GM23338 (cell line): ENCODE results near the gene ARHGEF16. TPM values are rescaled to one million over a fixed set of nuclear protein-coding genes. Genes with fewer than 3 reads are reported as not detected.

Source experiments
- ATAC-seq: fragments of 200-7000 bp; cut with Tn5 transposase; 3 replicates; pipeline ENCODE4 v1.9.1; 2020
- DNase-seq: peaks from one replicate; pipeline ENCODE4 v3.0.0-alpha.2; 2015; ENCODE audit warnings: low spot score
- H2AFZ ChIP-seq: fragments of 200-600 bp; sonication (generic); 2 replicates; pipeline ENCODE4 v1.8.0; 2016; ENCODE audit warnings: antibody characterized with exemption, mild to moderate bottlenecking, moderate library complexity
- H3F3A ChIP-seq: fragments of 200-600 bp; sonication (generic); replicated peaks from 2 replicates; pipeline ENCODE4 v1.8.0; 2017; ENCODE audit warnings: antibody characterized with exemption, mixed run types, low read depth
- H3K27ac ChIP-seq: fragments of 200-600 bp; sonication (generic); 2 replicates; pipeline ENCODE4 v1.6.1; 2016; ENCODE audit warnings: low read depth
- H3K27me3 ChIP-seq: fragments of 200-600 bp; sonication (generic); 2 replicates; pipeline ENCODE4 v1.8.0; 2016; ENCODE audit warnings: mild to moderate bottlenecking, mixed run types, moderate library complexity; ENCODE audit not compliant: insufficient read depth
- H3K36me3 ChIP-seq: fragments of 200-600 bp; sonication (generic); 2 replicates; pipeline ENCODE4 v1.8.0; 2016; ENCODE audit warnings: mild to moderate bottlenecking; ENCODE audit not compliant: insufficient read depth
- H3K4me1 ChIP-seq: fragments of 200-600 bp; sonication (generic); 2 replicates; pipeline ENCODE4 v1.8.0; 2016; ENCODE audit warnings: mild to moderate bottlenecking, moderate library complexity; ENCODE audit not compliant: insufficient read depth
- H3K4me2 ChIP-seq: fragments of 200-600 bp; sonication (generic); 2 replicates; pipeline ENCODE4 v1.7.1; 2017; ENCODE audit warnings: mixed run types
- H3K4me3 ChIP-seq: fragments of 200-600 bp; sonication (generic); 2 replicates; pipeline ENCODE4 v1.6.1; 2016; ENCODE audit warnings: mixed run types
- H3K79me2 ChIP-seq: fragments of 200-600 bp; sonication (generic); replicated peaks from 2 replicates; pipeline ENCODE4 v1.8.0; 2017; ENCODE audit warnings: mild to moderate bottlenecking; ENCODE audit not compliant: insufficient read depth
- H3K9me2 ChIP-seq: fragments of 200-600 bp; sonication (generic); 2 replicates; pipeline ENCODE4 v1.8.0; 2017; ENCODE audit not compliant: insufficient read depth
- H4K20me1 ChIP-seq: fragments of 200-600 bp; sonication (generic); replicated peaks from 2 replicates; pipeline ENCODE4 v1.8.0; 2017; ENCODE audit warnings: mild to moderate bottlenecking; ENCODE audit not compliant: insufficient read depth
- H3K27ac Mint-ChIP-seq: 2 replicates; pipeline ENCODE4 v1.8.0; 2020; ENCODE audit warnings: inconsistent platforms, mild to moderate bottlenecking, moderate library complexity, mixed read lengths
- H3K27me3 Mint-ChIP-seq: 3 replicates; pipeline ENCODE4 v1.8.0; 2022; ENCODE audit warnings: low read depth, mild to moderate bottlenecking, moderate library complexity, mixed read lengths, inconsistent platforms; ENCODE audit not compliant: insufficient read depth, poor library complexity
- H3K36me3 Mint-ChIP-seq: 3 replicates; pipeline ENCODE4 v1.8.0; 2021; ENCODE audit warnings: low read depth, mild to moderate bottlenecking, inconsistent platforms, moderate library complexity, mixed read lengths
- H3K4me1 Mint-ChIP-seq: 3 replicates; pipeline ENCODE4 v1.8.0; 2020; ENCODE audit warnings: mild to moderate bottlenecking, inconsistent platforms, mixed read lengths
- H3K4me3 Mint-ChIP-seq: 3 replicates; pipeline ENCODE4 v1.8.0; 2021; ENCODE audit warnings: moderate library complexity, mild to moderate bottlenecking, inconsistent platforms, mixed read lengths
- H3K9me3 Mint-ChIP-seq: 3 replicates; pipeline ENCODE4 v1.8.0; 2020; ENCODE audit warnings: moderate library complexity, mild to moderate bottlenecking, inconsistent platforms, mixed read lengths
- CREB1 ChIP-seq: fragments of 250-450 bp; sonication (Bioruptor Pico); IDR thresholded peaks from 2 replicates; pipeline ENCODE4 v1.5.0; 2020; ENCODE audit warnings: low read depth, mild to moderate bottlenecking, moderate library complexity
- CTCF ChIP-seq, 2 experiments: fragments of 200-600 bp in 1 of 2; sonication (generic) in 1 of 2; conservative IDR thresholded peaks; 2 replicates each; pipeline versions ENCODE4 v1.5.1 to v1.6.1; 2016 to 2017; ENCODE audit warnings: antibody characterized with exemption in 2 of 2, low read depth in 2 of 2, mild to moderate bottlenecking in 2 of 2, moderate library complexity in 1 of 2
- EZH2 ChIP-seq: fragments of 200-600 bp; sonication (generic); IDR thresholded peaks from one replicate; pipeline ENCODE4 v1.8.0; 2017; ENCODE audit warnings: antibody characterized with exemption, mild to moderate bottlenecking, low read depth; ENCODE audit not compliant: unreplicated experiment
- EZH2phosphoT487 ChIP-seq: fragments of 200-600 bp; sonication (generic); IDR thresholded peaks from one replicate; pipeline ENCODE4 v1.8.1; 2018; ENCODE audit warnings: antibody characterized with exemption; ENCODE audit not compliant: unreplicated experiment
- JUNB ChIP-seq: IDR thresholded peaks from one replicate; pipeline ENCODE4 v1.6.1; 2016; ENCODE audit warnings: antibody characterized with exemption; ENCODE audit not compliant: unreplicated experiment
- NANOG ChIP-seq: IDR thresholded peaks from 2 replicates; pipeline ENCODE4 v1.6.1; 2016; ENCODE audit warnings: antibody characterized with exemption, borderline replicate concordance
- POLR2AphosphoS5 ChIP-seq: IDR thresholded peaks from 2 replicates; pipeline ENCODE4 v1.6.1; 2016; ENCODE audit warnings: antibody characterized with exemption, low read depth
- STAT1 ChIP-seq: IDR thresholded peaks from one replicate; pipeline ENCODE4 v1.6.1; 2016; ENCODE audit warnings: antibody characterized with exemption; ENCODE audit not compliant: unreplicated experiment
- ZNF114 ChIP-seq: fragments of 250-450 bp; sonication (Bioruptor Pico); IDR thresholded peaks from 2 replicates; pipeline ENCODE4 v1.5.0; 2020; ENCODE audit warnings: mild to moderate bottlenecking, moderate library complexity
- ZNF331 ChIP-seq: fragments of 250-450 bp; sonication (Bioruptor Pico); IDR thresholded peaks from 2 replicates; pipeline ENCODE4 v1.5.0; 2020; ENCODE audit warnings: low read depth, mild to moderate bottlenecking, moderate library complexity
- polyA plus RNA-seq: library from polyadenylated mRNA; unstranded; fragments of >200 nt; fragmentation: Nextera tagmentation; extraction: Ambion mirVana; gene quantifications from 2 replicates; pipeline ENCODE4 v1.2.1, GENCODE V29; 2016
- total RNA-seq: library from RNA; depleted of rRNA; stranded (reverse); fragments of >200 nt; shearing (Covaris generic); gene quantifications from 2 replicates; pipeline ENCODE4 v1.2.3, GENCODE V29; 2014
- TF ChIP-seq, protein P1 (sequence below): fragments of 250-450 bp; sonication (Bioruptor Pico); IDR thresholded peaks from 2 replicates; pipeline ENCODE4 v1.5.0; 2020; ENCODE audit warnings: mild to moderate bottlenecking, moderate library complexity
- TF ChIP-seq, protein P2 (sequence below): IDR thresholded peaks from 2 replicates; pipeline ENCODE4 v1.6.1; 2016; ENCODE audit warnings: antibody characterized with exemption

The ARHGEF16 gene
- total and polyA plus RNA-seq, 2 experiments from 2014 or later, result 12.2 to 29.3 TPM

- Mint-ChIP-seq H3K27me3 (no peaks in the 10 kb centered on the region), H3K4me3 (no peak overlapping the region), H3K9me3 (no peaks in the 10 kb centered on the region), H3K27ac (no peak overlapping the region), H3K36me3 (peaks cover 2% of the 10 kb centered on the region; the same call in 1 of the 3 replicates), H3K4me1 (no peaks in the 10 kb centered on the region)
- no peak overlapping the region for H3K4me2 ChIP-seq
- H3F3A ChIP-seq, result no peaks in the 10 kb centered on the region
- no peaks in the 10 kb centered on the region for H3K4me1 ChIP-seq
- H2AFZ ChIP-seq, result no peak overlapping the region
- no peak for TF ChIP-seq POLR2AphosphoS5
- TF ChIP-seq ZNF114, result no peak
- no peak for TF ChIP-seq CTCF (conservative IDR thresholded peaks at IDR 0.05; ENCODE audit: low read depth in 2 of 2)
- TF ChIP-seq NANOG, result no peak
- TF ChIP-seq EZH2, result no peak
- no peak for ATAC-seq
- H3K4me3 ChIP-seq, result no peak overlapping the region
- H3K27me3 ChIP-seq, result no peaks in the 10 kb centered on the region
- DNase-seq, result no peak
- no peak overlapping the region for H3K27ac ChIP-seq
- no peaks in the 10 kb centered on the region for H3K9me2 ChIP-seq
- no peaks in the 10 kb centered on the region for H4K20me1 ChIP-seq
- no peaks in the 10 kb centered on the region for H3K79me2 ChIP-seq
- no peaks in the 10 kb centered on the region for H3K36me3 ChIP-seq
Measured at GRCh38 chr1:3516481-3516869, 62.0 kb downstream of the ARHGEF16 start.

DNA sequence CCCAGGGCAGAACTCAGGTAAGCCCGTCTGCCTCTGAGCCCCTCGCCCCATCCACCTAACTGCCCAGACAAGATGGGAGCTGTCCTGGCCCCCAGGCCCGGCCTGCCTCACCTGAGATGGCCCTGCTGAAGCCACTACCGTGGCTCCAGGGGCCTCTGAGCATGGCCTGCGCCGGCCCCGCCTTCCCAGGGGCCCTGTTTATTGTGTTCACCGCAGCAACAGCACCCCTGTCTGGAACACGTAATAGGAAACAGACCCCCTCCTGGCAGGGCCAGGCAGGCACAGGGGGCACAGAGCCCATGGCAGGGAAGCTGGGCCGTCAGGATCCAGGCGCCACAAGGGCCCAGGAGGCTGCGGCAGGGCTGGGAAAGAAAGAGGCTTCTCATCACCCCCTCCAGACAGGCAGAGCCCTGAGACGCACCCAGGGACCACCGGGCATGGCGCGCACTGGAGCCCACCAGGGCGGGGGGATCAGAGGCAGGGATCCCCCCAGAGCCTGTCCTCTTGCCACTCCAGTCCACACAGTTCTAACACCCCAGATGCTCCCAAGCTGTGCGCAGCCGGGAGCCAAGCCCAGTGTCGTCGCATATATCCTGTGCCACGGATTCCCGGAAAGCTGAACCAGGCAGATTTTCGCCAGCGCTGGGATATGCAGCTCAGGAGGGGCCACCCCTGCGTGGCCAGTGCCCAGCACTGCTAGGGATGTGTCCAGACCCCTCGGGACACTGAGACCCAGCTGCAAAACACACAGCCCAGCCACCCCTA lies 62.6 kb downstream of the ARHGEF16 start:
- Histone ChIP-seq H3K27me3 (no peaks in the 10 kb centered on the region), H3K79me2 (no peaks in the 10 kb centered on the region), H3K27ac (no peak overlapping the region), H4K20me1 (no peaks in the 10 kb centered on the region), H3K4me3 (no peak overlapping the region), H3K9me2 (no peaks in the 10 kb centered on the region), H3K4me2 (no peak overlapping the region), H3K4me1 (no peaks in the 10 kb centered on the region), H3K36me3 (no peaks in the 10 kb centered on the region), H3F3A (no peaks in the 10 kb centered on the region), H2AFZ (no peak overlapping the region)
- ATAC-seq, result no peak
- H3K27me3 Mint-ChIP-seq, result peaks cover 2% of the 10 kb centered on the region
- no peaks in the 10 kb centered on the region for H3K4me1 Mint-ChIP-seq
- no peak overlapping the region for H3K27ac Mint-ChIP-seq
- no peak overlapping the region for H3K4me3 Mint-ChIP-seq
- peaks cover 2% of the 10 kb centered on the region; the same call in 1 of the 3 replicates for H3K36me3 Mint-ChIP-seq
- DNase-seq, result no peak
- H3K9me3 Mint-ChIP-seq, result no peaks in the 10 kb centered on the region
- TF ChIP-seq, protein P1, sequence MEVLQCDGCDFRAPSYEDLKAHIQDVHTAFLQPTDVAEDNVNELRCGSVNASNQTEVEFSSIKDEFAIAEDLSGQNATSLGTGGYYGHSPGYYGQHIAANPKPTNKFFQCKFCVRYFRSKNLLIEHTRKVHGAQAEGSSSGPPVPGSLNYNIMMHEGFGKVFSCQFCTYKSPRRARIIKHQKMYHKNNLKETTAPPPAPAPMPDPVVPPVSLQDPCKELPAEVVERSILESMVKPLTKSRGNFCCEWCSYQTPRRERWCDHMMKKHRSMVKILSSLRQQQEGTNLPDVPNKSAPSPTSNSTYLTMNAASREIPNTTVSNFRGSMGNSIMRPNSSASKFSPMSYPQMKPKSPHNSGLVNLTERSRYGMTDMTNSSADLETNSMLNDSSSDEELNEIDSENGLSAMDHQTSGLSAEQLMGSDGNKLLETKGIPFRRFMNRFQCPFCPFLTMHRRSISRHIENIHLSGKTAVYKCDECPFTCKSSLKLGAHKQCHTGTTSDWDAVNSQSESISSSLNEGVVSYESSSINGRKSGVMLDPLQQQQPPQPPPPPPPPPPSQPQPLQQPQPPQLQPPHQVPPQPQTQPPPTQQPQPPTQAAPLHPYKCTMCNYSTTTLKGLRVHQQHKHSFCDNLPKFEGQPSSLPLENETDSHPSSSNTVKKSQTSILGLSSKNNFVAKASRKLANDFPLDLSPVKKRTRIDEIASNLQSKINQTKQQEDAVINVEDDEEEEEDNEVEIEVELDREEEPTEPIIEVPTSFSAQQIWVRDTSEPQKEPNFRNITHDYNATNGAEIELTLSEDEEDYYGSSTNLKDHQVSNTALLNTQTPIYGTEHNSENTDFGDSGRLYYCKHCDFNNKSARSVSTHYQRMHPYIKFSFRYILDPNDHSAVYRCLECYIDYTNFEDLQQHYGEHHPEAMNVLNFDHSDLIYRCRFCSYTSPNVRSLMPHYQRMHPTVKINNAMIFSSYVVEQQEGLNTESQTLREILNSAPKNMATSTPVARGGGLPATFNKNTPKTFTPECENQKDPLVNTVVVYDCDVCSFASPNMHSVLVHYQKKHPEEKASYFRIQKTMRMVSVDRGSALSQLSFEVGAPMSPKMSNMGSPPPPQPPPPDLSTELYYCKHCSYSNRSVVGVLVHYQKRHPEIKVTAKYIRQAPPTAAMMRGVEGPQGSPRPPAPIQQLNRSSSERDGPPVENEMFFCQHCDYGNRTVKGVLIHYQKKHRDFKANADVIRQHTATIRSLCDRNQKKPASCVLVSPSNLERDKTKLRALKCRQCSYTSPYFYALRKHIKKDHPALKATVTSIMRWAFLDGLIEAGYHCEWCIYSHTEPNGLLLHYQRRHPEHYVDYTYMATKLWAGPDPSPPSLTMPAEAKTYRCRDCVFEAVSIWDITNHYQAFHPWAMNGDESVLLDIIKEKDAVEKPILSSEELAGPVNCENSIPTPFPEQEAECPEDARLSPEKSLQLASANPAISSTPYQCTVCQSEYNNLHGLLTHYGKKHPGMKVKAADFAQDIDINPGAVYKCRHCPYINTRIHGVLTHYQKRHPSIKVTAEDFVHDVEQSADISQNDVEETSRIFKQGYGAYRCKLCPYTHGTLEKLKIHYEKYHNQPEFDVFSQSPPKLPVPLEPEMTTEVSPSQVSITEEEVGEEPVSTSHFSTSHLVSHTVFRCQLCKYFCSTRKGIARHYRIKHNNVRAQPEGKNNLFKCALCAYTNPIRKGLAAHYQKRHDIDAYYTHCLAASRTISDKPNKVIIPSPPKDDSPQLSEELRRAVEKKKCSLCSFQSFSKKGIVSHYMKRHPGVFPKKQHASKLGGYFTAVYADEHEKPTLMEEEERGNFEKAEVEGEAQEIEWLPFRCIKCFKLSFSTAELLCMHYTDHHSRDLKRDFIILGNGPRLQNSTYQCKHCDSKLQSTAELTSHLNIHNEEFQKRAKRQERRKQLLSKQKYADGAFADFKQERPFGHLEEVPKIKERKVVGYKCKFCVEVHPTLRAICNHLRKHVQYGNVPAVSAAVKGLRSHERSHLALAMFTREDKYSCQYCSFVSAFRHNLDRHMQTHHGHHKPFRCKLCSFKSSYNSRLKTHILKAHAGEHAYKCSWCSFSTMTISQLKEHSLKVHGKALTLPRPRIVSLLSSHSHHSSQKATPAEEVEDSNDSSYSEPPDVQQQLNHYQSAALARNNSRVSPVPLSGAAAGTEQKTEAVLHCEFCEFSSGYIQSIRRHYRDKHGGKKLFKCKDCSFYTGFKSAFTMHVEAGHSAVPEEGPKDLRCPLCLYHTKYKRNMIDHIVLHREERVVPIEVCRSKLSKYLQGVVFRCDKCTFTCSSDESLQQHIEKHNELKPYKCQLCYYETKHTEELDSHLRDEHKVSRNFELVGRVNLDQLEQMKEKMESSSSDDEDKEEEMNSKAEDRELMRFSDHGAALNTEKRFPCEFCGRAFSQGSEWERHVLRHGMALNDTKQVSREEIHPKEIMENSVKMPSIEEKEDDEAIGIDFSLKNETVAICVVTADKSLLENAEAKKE (CRISPR knock-in tag), result no peak
- TF ChIP-seq STAT1 (no peak), EZH2phosphoT487 (no peak), ZNF331 (CRISPR knock-in tag) (no peak), CREB1 (no peak), NANOG (no peak), EZH2 (no peak), POLR2AphosphoS5 (no peak), JUNB (no peak), ZNF114 (no peak)
- TF ChIP-seq, protein P2, sequence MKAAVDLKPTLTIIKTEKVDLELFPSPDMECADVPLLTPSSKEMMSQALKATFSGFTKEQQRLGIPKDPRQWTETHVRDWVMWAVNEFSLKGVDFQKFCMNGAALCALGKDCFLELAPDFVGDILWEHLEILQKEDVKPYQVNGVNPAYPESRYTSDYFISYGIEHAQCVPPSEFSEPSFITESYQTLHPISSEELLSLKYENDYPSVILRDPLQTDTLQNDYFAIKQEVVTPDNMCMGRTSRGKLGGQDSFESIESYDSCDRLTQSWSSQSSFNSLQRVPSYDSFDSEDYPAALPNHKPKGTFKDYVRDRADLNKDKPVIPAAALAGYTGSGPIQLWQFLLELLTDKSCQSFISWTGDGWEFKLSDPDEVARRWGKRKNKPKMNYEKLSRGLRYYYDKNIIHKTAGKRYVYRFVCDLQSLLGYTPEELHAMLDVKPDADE, result no peak
